Vagina (tissue), 2 donors: ENCODE results near the gene ADARB2. TPM values are rescaled to one million over a fixed set of nuclear protein-coding genes. Genes with fewer than 3 reads are reported as not detected.
"Not testable (repeated sequence)": the region's sequence is repeated elsewhere in the genome, so short reads cannot be mapped to it uniquely, and the experiment has no call there.

Experiments used
- DNase-seq, 2 donors: peaks; one replicate each; pipeline ENCODE4 v3.0.0-alpha.2; 2017; ENCODE audit errors: extremely low spot score in 2 of 2
- H3K27ac ChIP-seq: fragments of 200-600 bp; sonication (generic); one replicate; pipeline ENCODE4 v1.5.1; 2019
- H3K27me3 ChIP-seq: fragments of 200-600 bp; sonication (generic); one replicate; pipeline ENCODE4 v1.5.1; 2019
- H3K36me3 ChIP-seq, 2 donors: fragments of 200-600 bp; sonication (generic); one replicate each; pipeline ENCODE4 v1.5.1; 2017 to 2019
- H3K4me1 ChIP-seq: fragments of 200-600 bp; sonication (generic); one replicate; pipeline ENCODE4 v1.5.1; 2019
- H3K4me3 ChIP-seq, 2 donors: fragments of 200-600 bp; sonication (generic); 1 replicate in 1 of 2; 2 replicates in 1 of 2; pipeline ENCODE4 v1.5.1; 2016 to 2019
- H3K9me3 ChIP-seq: fragments of 200-600 bp; sonication (generic); one replicate; pipeline ENCODE4 v1.5.1; 2019
- POLR2A ChIP-seq, 2 donors: fragments of 450-650 bp; IDR thresholded peaks; one replicate each; pipeline ENCODE4 v1.6.1; 2017; ENCODE audit warnings: antibody characterized with exemption in 2 of 2, mild to moderate bottlenecking in 2 of 2, moderate library complexity in 2 of 2
- POLR2AphosphoS5 ChIP-seq, 2 donors: sonication (generic); formaldehyde crosslinking; IDR thresholded peaks; one replicate each; pipeline ENCODE4 v1.9.0; 2017; ENCODE audit warnings: antibody characterized with exemption in 2 of 2, mild to moderate bottlenecking in 2 of 2, low read depth in 1 of 2; ENCODE audit not compliant: insufficient read depth in 1 of 2
- intact Hi-C: fragments of 100-400 bp; cut with DNase I; formaldehyde crosslinking; loops from one replicate; pipeline ENCODE4 v1.15.1; 2023
- total RNA-seq: library from RNA; depleted of rRNA; stranded (reverse); fragments of >200 nt; gene quantifications from one replicate; pipeline ENCODE4 v1.2.3, GENCODE V29; 2016
- TF ChIP-seq, protein P1 (sequence below), 3 experiments: fragments of 450-650 bp in 2 of 3; fragments of 200-600 bp in 1 of 3; sonication (generic) in 1 of 3; IDR thresholded peaks; one replicate each; pipeline ENCODE4 v1.5.1; 2017 to 2019; ENCODE audit warnings: antibody characterized with exemption in 3 of 3, mild to moderate bottlenecking in 2 of 3, moderate library complexity in 2 of 3

Gene ADARB2
- total RNA-seq, 1 donor from 2014 or later, result 3.4 TPM

GRCh38 chr10:1229116-1229515, 508.2 kb downstream of the ADARB2 start:
- intact Hi-C loops, result no loop called here
- Histone ChIP-seq H3K4me3 (no peak overlapping the region), H3K27me3 (no peaks in the 10 kb centered on the region), H3K9me3 (no peaks in the 10 kb centered on the region), H3K36me3 (no peaks in the 10 kb centered on the region), H3K27ac (no peak overlapping the region), H3K4me1 (no peaks in the 10 kb centered on the region)
- TF ChIP-seq, protein P1, sequence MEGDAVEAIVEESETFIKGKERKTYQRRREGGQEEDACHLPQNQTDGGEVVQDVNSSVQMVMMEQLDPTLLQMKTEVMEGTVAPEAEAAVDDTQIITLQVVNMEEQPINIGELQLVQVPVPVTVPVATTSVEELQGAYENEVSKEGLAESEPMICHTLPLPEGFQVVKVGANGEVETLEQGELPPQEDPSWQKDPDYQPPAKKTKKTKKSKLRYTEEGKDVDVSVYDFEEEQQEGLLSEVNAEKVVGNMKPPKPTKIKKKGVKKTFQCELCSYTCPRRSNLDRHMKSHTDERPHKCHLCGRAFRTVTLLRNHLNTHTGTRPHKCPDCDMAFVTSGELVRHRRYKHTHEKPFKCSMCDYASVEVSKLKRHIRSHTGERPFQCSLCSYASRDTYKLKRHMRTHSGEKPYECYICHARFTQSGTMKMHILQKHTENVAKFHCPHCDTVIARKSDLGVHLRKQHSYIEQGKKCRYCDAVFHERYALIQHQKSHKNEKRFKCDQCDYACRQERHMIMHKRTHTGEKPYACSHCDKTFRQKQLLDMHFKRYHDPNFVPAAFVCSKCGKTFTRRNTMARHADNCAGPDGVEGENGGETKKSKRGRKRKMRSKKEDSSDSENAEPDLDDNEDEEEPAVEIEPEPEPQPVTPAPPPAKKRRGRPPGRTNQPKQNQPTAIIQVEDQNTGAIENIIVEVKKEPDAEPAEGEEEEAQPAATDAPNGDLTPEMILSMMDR (IDR thresholded peaks at IDR 0.05), result no peak
- no peak for TF ChIP-seq POLR2AphosphoS5 (IDR thresholded peaks at IDR 0.05; ENCODE audit: insufficient read depth in 1 of 2, low read depth in 1 of 2)
- TF ChIP-seq POLR2A (IDR thresholded peaks at IDR 0.05), result no peak
- DNase-seq, result no peak

GRCh38 chr10:1228467-1228975, 508.8 kb downstream of the ADARB2 start:
- no peak for DNase-seq
- no peaks in the 10 kb centered on the region for H3K27me3 ChIP-seq
- intact Hi-C loops, result no loop called here
- no peaks in the 10 kb centered on the region for H3K36me3 ChIP-seq
- H3K9me3 ChIP-seq, result no peaks in the 10 kb centered on the region
- H3K4me3 ChIP-seq, result no peak overlapping the region
- no peak overlapping the region for H3K27ac ChIP-seq
- TF ChIP-seq, protein P1 (IDR thresholded peaks at IDR 0.05), result no peak
- TF ChIP-seq POLR2A (IDR thresholded peaks at IDR 0.05), result no peak
- no peak for TF ChIP-seq POLR2AphosphoS5 (IDR thresholded peaks at IDR 0.05; ENCODE audit: insufficient read depth in 1 of 2, low read depth in 1 of 2)
- H3K4me1 ChIP-seq, result no peaks in the 10 kb centered on the region

DNA sequence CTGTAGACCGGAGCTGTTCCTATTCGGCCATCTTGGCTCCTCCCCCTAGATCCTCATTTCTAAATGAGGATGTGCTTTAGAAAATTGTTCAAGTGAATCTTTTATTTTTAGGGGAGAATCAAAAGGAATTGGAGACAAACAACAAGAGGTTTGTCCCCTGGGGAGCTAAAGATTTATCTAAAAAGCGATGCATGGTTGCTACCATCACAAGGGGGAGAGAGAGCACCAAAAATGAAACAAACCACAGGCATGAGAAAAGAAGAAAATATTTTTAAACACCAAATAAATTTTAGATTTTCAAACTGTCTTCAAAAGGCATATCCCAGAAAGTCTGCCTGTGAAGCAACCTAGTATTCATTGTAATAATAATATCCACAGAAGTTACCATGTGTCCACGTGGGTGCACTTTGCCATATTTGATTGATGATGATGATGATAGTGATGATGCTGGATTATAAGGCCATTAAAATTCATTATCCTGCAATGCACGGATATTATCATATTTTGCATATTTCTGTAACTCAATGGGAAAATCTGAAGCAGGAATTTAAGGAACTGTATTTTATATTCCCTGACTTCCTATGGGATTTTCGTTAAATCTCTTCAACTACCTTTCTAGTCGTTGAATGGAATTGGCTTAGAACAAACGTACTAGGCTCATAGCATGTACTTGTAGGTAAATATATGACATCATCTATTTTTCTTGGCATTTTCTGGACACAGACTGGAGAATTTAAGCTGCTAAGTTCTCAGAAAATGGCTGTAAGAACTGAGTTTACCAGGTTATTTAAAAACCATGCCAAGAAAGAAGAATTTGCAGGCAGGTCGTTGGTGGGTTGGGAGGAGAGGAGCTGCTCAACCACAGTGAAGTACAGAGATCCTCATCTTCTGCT, 509.6 kb downstream of the ADARB2 start:
- Histone ChIP-seq H3K4me3 (no peak overlapping the region), H3K4me1 (no peaks in the 10 kb centered on the region), H3K36me3 (no peaks in the 10 kb centered on the region), H3K27me3 (no peaks in the 10 kb centered on the region), H3K27ac (no peak overlapping the region), H3K9me3 (no peaks in the 10 kb centered on the region)
- no peak for DNase-seq
- intact Hi-C loops, result no loop called here
- TF ChIP-seq POLR2AphosphoS5 (IDR thresholded peaks at IDR 0.05; ENCODE audit: insufficient read depth in 1 of 2, low read depth in 1 of 2) (no peak), POLR2A (IDR thresholded peaks at IDR 0.05) (no peak)
- TF ChIP-seq, protein P1 (IDR thresholded peaks at IDR 0.05), result no peak

DNA sequence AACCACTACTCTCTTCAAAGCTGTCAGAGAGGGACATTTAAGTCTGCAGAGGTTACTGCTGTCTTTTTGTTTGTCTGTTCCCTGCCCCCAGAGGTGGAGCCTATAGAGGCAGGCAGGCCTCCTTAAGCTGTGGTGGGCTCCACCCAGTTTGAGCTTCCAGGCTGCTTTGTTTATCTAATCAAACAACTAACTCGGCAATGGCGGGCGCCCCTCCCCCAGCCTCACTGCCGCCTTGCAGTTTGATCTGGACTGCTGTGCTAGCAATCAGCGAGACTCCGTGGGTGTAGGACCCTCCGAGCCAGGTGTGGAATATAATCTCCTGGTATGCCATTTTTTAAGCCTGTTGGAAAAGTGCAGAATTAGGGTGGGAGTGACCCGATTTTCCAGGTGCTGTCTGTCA, 510.4 kb downstream of the ADARB2 start:
- H3K4me3 ChIP-seq, H3K9me3 ChIP-seq, H3K27me3 ChIP-seq, H3K27ac ChIP-seq, H3K36me3 ChIP-seq, intact Hi-C loops, H3K4me1 ChIP-seq, DNase-seq: not testable (repeated sequence)

GRCh38 chr10:1219874-1220273, 517.5 kb downstream of the ADARB2 start:
- H3K4me1 ChIP-seq, H3K36me3 ChIP-seq, H3K27me3 ChIP-seq, H3K9me3 ChIP-seq, H3K27ac ChIP-seq, DNase-seq, H3K4me3 ChIP-seq, intact Hi-C loops: not testable (repeated sequence)

GRCh38 chr10:1217661-1218060, 519.7 kb downstream of the ADARB2 start:
- H3K4me3 ChIP-seq, result no peak overlapping the region
- H3K4me1 ChIP-seq, result no peaks in the 10 kb centered on the region
- H3K9me3 ChIP-seq, result no peaks in the 10 kb centered on the region
- H3K27me3 ChIP-seq, result no peaks in the 10 kb centered on the region
- no peak for TF ChIP-seq POLR2A (IDR thresholded peaks at IDR 0.05)
- TF ChIP-seq, protein P1 (IDR thresholded peaks at IDR 0.05), result no peak
- no peak for TF ChIP-seq POLR2AphosphoS5 (IDR thresholded peaks at IDR 0.05; ENCODE audit: insufficient read depth in 1 of 2, low read depth in 1 of 2)
- intact Hi-C loops, result no loop called here
- peak in 1 of 2 donors; percentile 94 for DNase-seq
- H3K27ac ChIP-seq, result no peak overlapping the region
- H3K36me3 ChIP-seq, result no peaks in the 10 kb centered on the region
